WERI-Rb-1 (cell line): ENCODE measurements around the gene KLF3.

ENCODE experiments used
- DNase-seq: peaks from one replicate; pipeline ENCODE4 v3.0.0-alpha.2; 2020
- H3K27ac ChIP-seq: fragments of 250-450 bp; sonication (Bioruptor Pico); 2 replicates; pipeline ENCODE4 v1.5.1; 2020; ENCODE audit warnings: mild to moderate bottlenecking, moderate library complexity
- H3K27me3 ChIP-seq: fragments of 250-450 bp; sonication (Bioruptor Pico); 2 replicates; pipeline ENCODE4 v1.5.1; 2021; ENCODE audit warnings: mild to moderate bottlenecking, low read depth, moderate library complexity; ENCODE audit not compliant: insufficient read depth, severe bottlenecking
- H3K36me3 ChIP-seq: fragments of 250-450 bp; sonication (Bioruptor Pico); 2 replicates; pipeline ENCODE4 v1.5.1; 2020; ENCODE audit warnings: mild to moderate bottlenecking, moderate library complexity
- H3K4me3 ChIP-seq: 2 replicates; pipeline ENCODE4 v1.5.1; 2011; ENCODE audit warnings: low read depth, mild to moderate bottlenecking, control low read depth, low read length
- H3K9me3 ChIP-seq: fragments of 250-450 bp; sonication (Bioruptor Pico); 2 replicates; pipeline ENCODE4 v1.5.1; 2021; ENCODE audit warnings: mild to moderate bottlenecking, moderate library complexity; ENCODE audit not compliant: severe bottlenecking
- TF ChIP-seq, protein P1 (sequence below): IDR thresholded peaks from 2 replicates; pipeline ENCODE4 v1.5.1; 2011; ENCODE audit warnings: low read depth, mild to moderate bottlenecking, control low read depth, inconsistent platforms, low read length

The KLF3 gene

DNA sequence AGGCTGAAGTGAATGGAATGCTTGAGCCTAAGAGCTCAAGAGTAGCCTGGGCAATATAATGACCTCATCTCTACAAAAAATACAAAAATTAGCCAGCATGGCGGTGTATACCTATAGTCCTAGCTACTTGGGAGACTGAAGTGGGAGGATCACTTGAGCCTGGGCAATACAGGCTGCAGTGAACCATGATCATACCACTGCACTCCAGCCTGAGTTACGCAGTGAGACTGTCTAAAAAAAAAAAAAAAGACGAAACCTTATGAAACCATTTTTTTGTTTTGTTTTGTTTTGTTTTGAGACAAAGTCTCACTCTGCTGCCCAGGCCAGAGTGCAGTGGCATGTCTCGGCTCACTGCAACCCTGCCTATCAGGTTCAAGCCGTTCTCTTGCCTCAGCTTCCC is 81.9 kb downstream of the KLF3 start:
- no peak overlapping the region for H3K4me3 ChIP-seq
- TF ChIP-seq, protein P1, sequence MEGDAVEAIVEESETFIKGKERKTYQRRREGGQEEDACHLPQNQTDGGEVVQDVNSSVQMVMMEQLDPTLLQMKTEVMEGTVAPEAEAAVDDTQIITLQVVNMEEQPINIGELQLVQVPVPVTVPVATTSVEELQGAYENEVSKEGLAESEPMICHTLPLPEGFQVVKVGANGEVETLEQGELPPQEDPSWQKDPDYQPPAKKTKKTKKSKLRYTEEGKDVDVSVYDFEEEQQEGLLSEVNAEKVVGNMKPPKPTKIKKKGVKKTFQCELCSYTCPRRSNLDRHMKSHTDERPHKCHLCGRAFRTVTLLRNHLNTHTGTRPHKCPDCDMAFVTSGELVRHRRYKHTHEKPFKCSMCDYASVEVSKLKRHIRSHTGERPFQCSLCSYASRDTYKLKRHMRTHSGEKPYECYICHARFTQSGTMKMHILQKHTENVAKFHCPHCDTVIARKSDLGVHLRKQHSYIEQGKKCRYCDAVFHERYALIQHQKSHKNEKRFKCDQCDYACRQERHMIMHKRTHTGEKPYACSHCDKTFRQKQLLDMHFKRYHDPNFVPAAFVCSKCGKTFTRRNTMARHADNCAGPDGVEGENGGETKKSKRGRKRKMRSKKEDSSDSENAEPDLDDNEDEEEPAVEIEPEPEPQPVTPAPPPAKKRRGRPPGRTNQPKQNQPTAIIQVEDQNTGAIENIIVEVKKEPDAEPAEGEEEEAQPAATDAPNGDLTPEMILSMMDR, result no peak
- H3K9me3 ChIP-seq, result peaks cover 6% of the 10 kb centered on the region
- DNase-seq, result no peak
- no peak overlapping the region for H3K27ac ChIP-seq
- no peaks in the 10 kb centered on the region for H3K36me3 ChIP-seq
- H3K27me3 ChIP-seq, result no peaks in the 10 kb centered on the region

- Histone ChIP-seq H3K4me3 (no peak overlapping the region), H3K27ac (no peak overlapping the region), H3K9me3 (peaks cover 6% of the 10 kb centered on the region), H3K36me3 (no peaks in the 10 kb centered on the region), H3K27me3 (no peaks in the 10 kb centered on the region)
- no peak for DNase-seq
- TF ChIP-seq, protein P1, result no peak
Measured at GRCh38 chr4:38747629-38748028, 83.6 kb downstream of the KLF3 start.

DNA sequence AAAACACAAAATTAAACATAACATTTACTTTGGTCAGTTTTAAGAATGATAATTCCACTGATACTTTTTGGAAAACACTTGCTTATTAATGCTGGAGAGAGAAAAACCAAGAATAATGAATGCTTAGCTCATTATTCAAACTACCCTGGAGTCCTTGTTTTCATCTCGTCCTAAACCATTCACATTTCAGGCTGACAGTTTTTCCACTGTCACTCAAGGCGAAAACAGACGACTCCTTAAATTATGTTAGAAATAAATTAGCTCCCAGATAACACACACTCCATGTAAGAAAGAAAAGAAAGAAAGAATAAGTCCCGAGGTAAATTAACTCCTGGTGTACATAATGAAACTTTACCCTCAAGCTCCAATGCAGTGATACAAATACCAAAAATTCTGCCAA is 85.3 kb downstream of the KLF3 start:
- H3K27me3 ChIP-seq, result no peaks in the 10 kb centered on the region
- TF ChIP-seq, protein P1, result no peak
- H3K27ac ChIP-seq, result no peak overlapping the region
- H3K4me3 ChIP-seq, result no peak overlapping the region
- H3K36me3 ChIP-seq, result no peaks in the 10 kb centered on the region
- DNase-seq, result no peak
- peaks cover 6% of the 10 kb centered on the region for H3K9me3 ChIP-seq
